Measurements from ENCODE around the gene AK1. TPM values are rescaled to one million over a fixed set of nuclear protein-coding genes. Genes with fewer than 3 reads are reported as not detected.
A peak's percentile ranks its signal among the peaks of the same experiment; 100 is the strongest.

Gene AK1
- total RNA-seq, 1 donor from 2014 or later = 359 TPM

DNA sequence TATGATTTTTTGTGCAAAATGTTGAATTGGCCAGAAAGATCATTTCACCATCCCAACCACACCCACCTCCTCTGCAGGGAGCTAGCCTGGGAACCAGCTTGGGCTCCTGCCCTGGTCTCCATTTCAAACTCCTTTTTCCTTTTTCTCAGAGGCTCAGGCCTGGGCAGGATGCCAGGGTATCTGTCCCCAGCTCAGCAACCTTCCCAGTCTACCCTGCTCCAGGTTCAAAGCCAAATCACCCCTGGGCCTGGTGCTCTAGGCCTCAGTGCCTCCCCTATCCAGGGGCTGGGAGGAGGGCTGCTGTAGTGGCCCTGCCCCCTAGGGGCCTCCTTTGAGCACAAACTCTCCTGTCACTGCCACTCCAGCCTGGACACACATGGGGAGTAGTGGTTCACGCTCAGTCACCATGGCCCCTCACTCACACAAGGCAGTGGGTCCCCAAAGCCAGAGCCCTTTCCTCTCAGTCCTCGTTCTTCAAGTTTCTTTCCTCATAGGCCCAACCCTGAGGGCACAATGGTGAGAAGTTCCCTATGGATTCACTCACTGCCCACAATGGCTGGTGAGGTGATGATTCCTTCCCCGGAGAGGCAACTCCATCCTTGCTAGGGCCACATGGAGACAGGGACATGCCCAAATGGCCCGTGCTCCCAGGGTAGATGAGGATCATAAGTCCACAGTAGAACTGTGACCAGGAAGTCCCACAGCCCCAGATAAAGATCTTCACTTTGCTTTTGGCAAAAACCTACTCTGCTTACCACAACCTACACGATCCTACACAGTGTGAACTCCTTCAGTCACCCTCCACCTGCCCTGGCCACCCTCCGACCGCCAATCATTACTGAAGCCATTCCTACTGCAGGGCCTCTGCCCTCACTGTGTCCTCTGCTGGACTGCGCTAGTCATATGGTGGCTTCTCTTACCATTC, 41.0 kb upstream of the AK1 start:
- Histone ChIP-seq H3K36me3 (ENCODE audit: control insufficient read depth in 3 of 3, insufficient read depth in 3 of 3, low read length in 3 of 3) (peaks cover 0 to 2% (median 0%) of the 10 kb centered on the region in 3 donors), H3K27me3 (ENCODE audit: control insufficient read depth in 3 of 3, insufficient read depth in 3 of 3, low read length in 3 of 3) (peaks cover 0 to 5% (median 0%) of the 10 kb centered on the region in 3 donors), H3K27ac (ENCODE audit: low read depth, low read length) (peak overlapping the region; percentile 54), H3K9ac (ENCODE audit: low read depth in 1 of 3, low read length in 3 of 3) (peak overlapping the region in 1 of 3 donors; percentile 3), H3K9me3 (ENCODE audit: control insufficient read depth in 3 of 3, low read length in 3 of 3) (no peaks in the 10 kb centered on the region), H3K4me3 (ENCODE audit: low read length in 3 of 3) (no peak overlapping the region), H3K4me1 (ENCODE audit: control insufficient read depth in 3 of 3, insufficient read depth in 3 of 3, low read length in 3 of 3) (peaks cover 26 to 54% (median 53%) of the 10 kb centered on the region in 3 donors)

DNA sequence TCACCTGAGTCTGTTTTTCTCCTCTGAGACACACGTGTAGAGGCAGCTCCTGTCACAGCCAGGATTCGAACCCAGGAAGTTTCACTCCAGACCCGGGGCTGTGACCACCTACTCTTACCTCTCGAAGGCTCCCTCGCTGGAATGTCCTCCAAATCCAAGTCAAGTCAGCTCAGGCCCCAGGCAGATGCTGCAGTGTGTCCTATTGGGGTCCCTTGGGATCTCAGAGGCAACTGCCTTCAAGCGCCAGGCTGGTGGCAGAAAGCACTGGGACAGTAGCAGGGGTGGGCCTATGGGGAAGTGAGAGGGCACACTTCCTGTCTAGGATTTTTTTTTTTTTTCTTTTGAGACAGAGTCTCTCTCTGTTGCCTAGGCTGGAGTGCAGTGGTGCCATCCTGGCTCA, 40.1 kb upstream of the AK1 start:
- Histone ChIP-seq H3K27me3 (ENCODE audit: control insufficient read depth in 3 of 3, insufficient read depth in 3 of 3, low read length in 3 of 3) (peaks cover 0 to 4% (median 0%) of the 10 kb centered on the region in 3 donors), H3K27ac (ENCODE audit: low read depth, low read length) (no peak overlapping the region), H3K4me3 (ENCODE audit: low read length in 3 of 3) (peak overlapping the region in 1 of 3 donors; percentile 48), H3K9ac (ENCODE audit: low read depth in 1 of 3, low read length in 3 of 3) (no peak overlapping the region), H3K36me3 (ENCODE audit: control insufficient read depth in 3 of 3, insufficient read depth in 3 of 3, low read length in 3 of 3) (peaks cover 1 to 5% (median 2%) of the 10 kb centered on the region in 3 donors), H3K9me3 (ENCODE audit: control insufficient read depth in 3 of 3, low read length in 3 of 3) (no peaks in the 10 kb centered on the region), H3K4me1 (ENCODE audit: control insufficient read depth in 3 of 3, insufficient read depth in 3 of 3, low read length in 3 of 3) (peaks cover 26 to 54% (median 53%) of the 10 kb centered on the region in 3 donors)

DNA sequence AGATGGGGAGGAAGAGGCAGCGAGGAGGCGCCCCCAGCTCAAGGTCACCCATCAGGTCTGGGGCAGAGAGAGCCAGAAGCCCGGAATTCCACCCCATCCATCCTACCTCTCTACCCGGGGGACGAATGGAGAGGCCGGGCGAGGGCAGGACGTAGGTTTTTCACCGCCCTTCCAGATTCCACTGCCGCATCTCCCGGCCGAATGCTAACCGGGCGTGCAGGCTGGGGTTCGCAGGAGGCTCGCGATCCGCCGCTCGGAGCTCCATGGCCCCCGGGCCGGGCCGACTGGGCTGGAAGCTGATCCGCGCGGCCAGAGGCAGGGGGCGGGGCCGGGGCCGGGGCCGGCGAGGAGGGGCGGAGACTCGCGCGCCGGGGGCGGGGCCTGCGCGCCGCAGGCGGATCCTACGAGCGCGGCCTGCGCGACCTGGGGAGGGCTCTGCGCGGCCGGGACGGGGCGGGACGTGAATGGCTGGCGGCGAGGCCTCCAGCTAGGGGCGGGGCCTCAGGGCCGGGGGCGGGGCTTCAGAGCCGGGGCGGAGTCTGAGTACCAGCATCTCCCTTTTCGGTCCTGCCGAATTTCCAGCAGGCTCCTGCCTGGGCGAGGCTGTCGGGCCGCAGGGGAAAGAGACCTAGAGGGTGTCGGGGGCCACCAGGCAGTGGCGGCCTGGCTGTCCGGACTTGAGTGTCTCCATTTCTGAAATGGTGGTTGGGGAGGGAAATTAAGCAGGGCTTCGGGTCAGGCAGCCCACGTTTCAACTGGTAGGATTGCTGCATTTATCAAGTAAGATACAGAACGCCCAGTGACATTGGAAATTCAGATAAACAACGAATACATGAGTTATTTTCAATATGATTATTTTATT, 39.5 kb upstream of the AK1 start, which contains the start of gene ST6GALNAC4:
TSS of gene ST6GALNAC4 (minus strand) at position 322 of the 862 bp plus-strand sequence. CDS start 622 bp downstream, outside the sequence.
- Histone ChIP-seq H3K9ac (ENCODE audit: low read depth in 1 of 3, low read length in 3 of 3) (peak within 1 kb of the TSS; percentile 76 to 85 (median 78)), H3K4me3 (ENCODE audit: low read length in 3 of 3) (peak within 1 kb of the TSS; percentile 68 to 89 (median 75)), H3K36me3 (ENCODE audit: control insufficient read depth in 3 of 3, insufficient read depth in 3 of 3, low read length in 3 of 3) (peaks cover 6 to 11% (median 8%) of the 10 kb centered on the region in 3 donors), H3K4me1 (ENCODE audit: control insufficient read depth in 3 of 3, insufficient read depth in 3 of 3, low read length in 3 of 3) (peaks cover 25 to 52% (median 51%) of the 10 kb centered on the region in 3 donors), H3K27ac (ENCODE audit: low read depth, low read length) (peak within 1 kb of the TSS; percentile 57), H3K27me3 (ENCODE audit: control insufficient read depth in 3 of 3, insufficient read depth in 3 of 3, low read length in 3 of 3) (peaks cover 0 to 4% (median 0%) of the 10 kb centered on the region in 3 donors), H3K9me3 (ENCODE audit: control insufficient read depth in 3 of 3, low read length in 3 of 3) (no peaks in the 10 kb centered on the region)

GRCh38 chr9:127915801-127916719, 38.6 kb upstream of the AK1 start:
- H3K27ac ChIP-seq (ENCODE audit: low read depth, low read length) = peak overlapping the region; percentile 57
- no peaks in the 10 kb centered on the region for H3K9me3 ChIP-seq (ENCODE audit: control insufficient read depth in 3 of 3, low read length in 3 of 3)
- H3K4me3 ChIP-seq (ENCODE audit: low read length in 3 of 3) = peak overlapping the region; percentile 68 to 89 (median 75)
- H3K9ac ChIP-seq (ENCODE audit: low read depth in 1 of 3, low read length in 3 of 3) = peak overlapping the region; percentile 76 to 85 (median 78)
- H3K4me1 ChIP-seq (ENCODE audit: control insufficient read depth in 3 of 3, insufficient read depth in 3 of 3, low read length in 3 of 3) = peaks cover 17 to 46% (median 43%) of the 10 kb centered on the region in 3 donors
- no peaks in the 10 kb centered on the region for H3K27me3 ChIP-seq (ENCODE audit: control insufficient read depth in 3 of 3, insufficient read depth in 3 of 3, low read length in 3 of 3)
- peaks cover 9 to 15% (median 12%) of the 10 kb centered on the region in 3 donors for H3K36me3 ChIP-seq (ENCODE audit: control insufficient read depth in 3 of 3, insufficient read depth in 3 of 3, low read length in 3 of 3)

- Histone ChIP-seq H3K9ac (ENCODE audit: low read depth in 1 of 3, low read length in 3 of 3) (no peak overlapping the region), H3K36me3 (ENCODE audit: control insufficient read depth in 3 of 3, insufficient read depth in 3 of 3, low read length in 3 of 3) (peaks cover 11 to 21% (median 17%) of the 10 kb centered on the region in 3 donors), H3K4me1 (ENCODE audit: control insufficient read depth in 3 of 3, insufficient read depth in 3 of 3, low read length in 3 of 3) (peaks cover 20 to 47% (median 43%) of the 10 kb centered on the region in 3 donors), H3K27me3 (ENCODE audit: control insufficient read depth in 3 of 3, insufficient read depth in 3 of 3, low read length in 3 of 3) (no peaks in the 10 kb centered on the region), H3K27ac (ENCODE audit: low read depth, low read length) (peak overlapping the region; percentile 57), H3K9me3 (ENCODE audit: control insufficient read depth in 3 of 3, low read length in 3 of 3) (no peaks in the 10 kb centered on the region), H3K4me3 (ENCODE audit: low read length in 3 of 3) (no peak overlapping the region)
These were observed 37.9 kb upstream of the AK1 start for GRCh38 chr9:127915325-127915752.

DNA sequence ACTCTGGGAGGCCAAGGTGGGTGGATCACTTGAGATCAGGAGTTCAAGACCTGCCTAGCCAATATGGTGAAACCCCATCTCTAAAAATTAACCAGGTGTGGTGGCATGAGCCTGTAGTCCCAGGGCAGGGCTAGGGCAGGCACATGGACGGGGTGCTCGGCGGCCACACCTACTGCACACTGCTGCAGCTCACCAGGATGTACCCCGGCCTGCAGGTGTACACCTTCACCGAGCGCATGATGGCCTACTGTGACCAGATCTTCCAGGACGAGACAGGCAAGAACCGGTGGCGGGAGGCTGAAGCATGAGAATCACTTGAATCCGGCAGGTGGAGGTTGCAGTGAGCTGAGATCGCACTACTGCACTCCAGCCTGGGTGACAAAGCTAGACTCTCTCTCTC, 36.2 kb upstream of the AK1 start:
- no peak overlapping the region for H3K4me3 ChIP-seq (ENCODE audit: low read length in 3 of 3)
- H3K9me3 ChIP-seq (ENCODE audit: control insufficient read depth in 3 of 3, low read length in 3 of 3) = no peaks in the 10 kb centered on the region
- no peak overlapping the region for H3K9ac ChIP-seq (ENCODE audit: low read depth in 1 of 3, low read length in 3 of 3)
- no peaks in the 10 kb centered on the region for H3K27me3 ChIP-seq (ENCODE audit: control insufficient read depth in 3 of 3, insufficient read depth in 3 of 3, low read length in 3 of 3)
- peaks cover 11 to 29% (median 17%) of the 10 kb centered on the region in 3 donors for H3K36me3 ChIP-seq (ENCODE audit: control insufficient read depth in 3 of 3, insufficient read depth in 3 of 3, low read length in 3 of 3)
- peaks cover 20 to 37% (median 34%) of the 10 kb centered on the region in 3 donors for H3K4me1 ChIP-seq (ENCODE audit: control insufficient read depth in 3 of 3, insufficient read depth in 3 of 3, low read length in 3 of 3)
- H3K27ac ChIP-seq (ENCODE audit: low read depth, low read length) = no peak overlapping the region

GRCh38 chr9:127912882-127913281, 35.4 kb upstream of the AK1 start:
- H3K27ac ChIP-seq (ENCODE audit: low read depth, low read length) = no peak overlapping the region
- no peak overlapping the region for H3K4me3 ChIP-seq (ENCODE audit: low read length in 3 of 3)
- H3K9ac ChIP-seq (ENCODE audit: low read depth in 1 of 3, low read length in 3 of 3) = no peak overlapping the region
- H3K36me3 ChIP-seq (ENCODE audit: control insufficient read depth in 3 of 3, insufficient read depth in 3 of 3, low read length in 3 of 3) = peaks cover 14 to 29% (median 21%) of the 10 kb centered on the region in 3 donors
- peaks cover 20 to 31% (median 28%) of the 10 kb centered on the region in 3 donors for H3K4me1 ChIP-seq (ENCODE audit: control insufficient read depth in 3 of 3, insufficient read depth in 3 of 3, low read length in 3 of 3)
- H3K9me3 ChIP-seq (ENCODE audit: control insufficient read depth in 3 of 3, low read length in 3 of 3) = no peaks in the 10 kb centered on the region
- no peaks in the 10 kb centered on the region for H3K27me3 ChIP-seq (ENCODE audit: control insufficient read depth in 3 of 3, insufficient read depth in 3 of 3, low read length in 3 of 3)

- peaks cover 16 to 28% (median 24%) of the 10 kb centered on the region in 3 donors for H3K4me1 ChIP-seq (ENCODE audit: control insufficient read depth in 3 of 3, insufficient read depth in 3 of 3, low read length in 3 of 3)
- H3K36me3 ChIP-seq (ENCODE audit: control insufficient read depth in 3 of 3, insufficient read depth in 3 of 3, low read length in 3 of 3) = peaks cover 14 to 29% (median 21%) of the 10 kb centered on the region in 3 donors
- H3K27ac ChIP-seq (ENCODE audit: low read depth, low read length) = no peak overlapping the region
- no peaks in the 10 kb centered on the region for H3K27me3 ChIP-seq (ENCODE audit: control insufficient read depth in 3 of 3, insufficient read depth in 3 of 3, low read length in 3 of 3)
- no peak overlapping the region for H3K4me3 ChIP-seq (ENCODE audit: low read length in 3 of 3)
- no peak overlapping the region for H3K9ac ChIP-seq (ENCODE audit: low read depth in 1 of 3, low read length in 3 of 3)
- no peaks in the 10 kb centered on the region for H3K9me3 ChIP-seq (ENCODE audit: control insufficient read depth in 3 of 3, low read length in 3 of 3)
These were observed 34.8 kb upstream of the AK1 start for GRCh38 chr9:127912296-127912695.
